Mesendoderm (in vitro differentiated cells): ENCODE results near the gene NREP.

Experiments used
- DNase-seq: peaks from one replicate; pipeline ENCODE4 v3.0.0; 2013
- H2AK5ac ChIP-seq: 2 replicates; pipeline ENCODE4 v1.6.1; 2013; ENCODE audit warnings: low read length, inconsistent platforms
- H2BK120ac ChIP-seq: 2 replicates; pipeline ENCODE4 v1.6.1; 2013; ENCODE audit warnings: low read depth, mild to moderate bottlenecking, low read length, moderate library complexity, mixed read lengths
- H2BK15ac ChIP-seq: replicated peaks from 2 replicates; pipeline ENCODE4 v1.6.1; 2013; ENCODE audit warnings: low read depth, mild to moderate bottlenecking, moderate library complexity
- H2BK5ac ChIP-seq: 2 replicates; pipeline ENCODE4 v1.6.1; 2013; ENCODE audit warnings: low read length, inconsistent platforms
- H3K18ac ChIP-seq: 2 replicates; pipeline ENCODE4 v1.6.1; 2013; ENCODE audit warnings: mild to moderate bottlenecking, low read length, mixed read lengths
- H3K23ac ChIP-seq: one replicate; pipeline ENCODE4 v1.6.1; 2013; ENCODE audit warnings: low read length
- H3K27ac ChIP-seq: 2 replicates; pipeline ENCODE4 v1.5.1; 2013; ENCODE audit warnings: low read depth, mild to moderate bottlenecking, inconsistent platforms, low read length, moderate library complexity
- H3K27me3 ChIP-seq: 2 replicates; pipeline ENCODE4 v1.6.1; 2013; ENCODE audit warnings: low read length, control low read depth, mild to moderate bottlenecking, inconsistent platforms; ENCODE audit not compliant: insufficient read depth, poor library complexity
- H3K36me3 ChIP-seq: 2 replicates; pipeline ENCODE4 v1.6.1; 2013; ENCODE audit warnings: low read length, inconsistent platforms; ENCODE audit not compliant: control insufficient read depth, insufficient read depth
- H3K4ac ChIP-seq: one replicate; pipeline ENCODE4 v1.6.1; 2013; ENCODE audit warnings: low read depth, mild to moderate bottlenecking, low read length, moderate library complexity
- H3K4me1 ChIP-seq: 2 replicates; pipeline ENCODE4 v1.6.1; 2013; ENCODE audit warnings: low read depth, low read length, inconsistent platforms; ENCODE audit not compliant: control insufficient read depth
- H3K4me2 ChIP-seq: 2 replicates; pipeline ENCODE4 v1.6.1; 2013; ENCODE audit warnings: low read length
- H3K4me3 ChIP-seq: 2 replicates; pipeline ENCODE4 v1.5.1; 2013; ENCODE audit warnings: mild to moderate bottlenecking, low read length
- H3K56ac ChIP-seq: one replicate; pipeline ENCODE4 v1.6.1; 2013; ENCODE audit warnings: low read length
- H3K79me1 ChIP-seq: 2 replicates; pipeline ENCODE4 v1.6.1; 2013; ENCODE audit warnings: low read length, inconsistent platforms
- H3K79me2 ChIP-seq: 2 replicates; pipeline ENCODE4 v1.6.1; 2013; ENCODE audit warnings: mild to moderate bottlenecking, low read length; ENCODE audit not compliant: control insufficient read depth, insufficient read depth
- H3K9ac ChIP-seq: 2 replicates; pipeline ENCODE4 v1.6.1; 2013; ENCODE audit warnings: low read length, inconsistent platforms
- H4K5ac ChIP-seq: one replicate; pipeline ENCODE4 v1.6.1; 2013; ENCODE audit warnings: low read length
- H4K8ac ChIP-seq: one replicate; pipeline ENCODE4 v1.6.1; 2013; ENCODE audit warnings: low read depth, mild to moderate bottlenecking, control low read depth, low read length, moderate library complexity
- WGBS: extraction: QIAGEN DNeasy Blood & Tissue Kit; methylation state at CpG from one replicate; pipeline ENCODE4 v1.1.7; 2013; ENCODE audit warnings: low lambda C conversion rate, missing lambda C conversion rate; ENCODE audit not compliant: insufficient coverage; ENCODE audit errors: extremely low coverage; 5-methylcytosine and 5-hydroxymethylcytosine counted together

The NREP gene

GRCh38 chr5:111730659-111731382, 26.2 kb downstream of the NREP start:
- no CpG with 5 or more reads among the region's 8 CpGs for WGBS

DNA sequence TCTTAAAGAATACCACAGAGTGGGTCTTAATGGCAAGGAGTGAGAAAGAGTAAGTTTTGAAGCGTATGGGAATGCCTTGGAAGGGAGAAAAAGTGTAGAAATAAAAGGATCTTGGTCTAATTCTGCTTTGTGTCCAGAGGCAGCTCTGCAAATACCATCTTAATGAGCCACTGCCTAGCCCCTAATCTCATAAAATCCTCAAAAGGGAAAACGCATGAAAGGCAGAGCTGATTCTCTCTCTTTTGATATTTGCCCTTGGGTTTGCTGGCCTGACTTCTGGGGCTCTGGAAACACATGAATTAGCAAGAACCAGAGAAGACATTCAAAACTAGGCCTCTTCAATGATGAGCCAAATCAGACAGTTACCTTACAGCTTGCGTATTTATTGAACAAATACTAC, 28.1 kb downstream of the NREP start:
- Histone ChIP-seq H3K27ac (no peak overlapping the region), H3K36me3 (peaks cover 3% of the 10 kb centered on the region), H3K18ac (no peak overlapping the region), H3K4me1 (no peaks in the 10 kb centered on the region), H3K9ac (no peak overlapping the region), H3K4ac (no peak overlapping the region), H3K79me1 (no peaks in the 10 kb centered on the region), H3K23ac (no peak overlapping the region), H3K79me2 (no peaks in the 10 kb centered on the region), H4K5ac (no peak overlapping the region), H2BK15ac (no peak overlapping the region), H2AK5ac (no peak overlapping the region), H3K4me3 (no peak overlapping the region), H3K4me2 (no peak overlapping the region), H3K56ac (no peak overlapping the region), H3K27me3 (no peaks in the 10 kb centered on the region), H2BK5ac (no peak overlapping the region), H4K8ac (no peak overlapping the region), H2BK120ac (no peak overlapping the region)
- no peak for DNase-seq
- WGBS: no CpG with 5 or more reads among the region's 3 CpGs

More at GRCh38 chr5:111730659-111731382, 26.2 kb downstream of the NREP start:
- Histone ChIP-seq H2BK15ac (no peak overlapping the region), H3K27me3 (no peaks in the 10 kb centered on the region), H3K4me1 (no peaks in the 10 kb centered on the region), H2BK120ac (no peak overlapping the region), H3K56ac (no peak overlapping the region), H3K4me2 (no peak overlapping the region), H3K9ac (no peak overlapping the region), H2AK5ac (no peak overlapping the region), H4K8ac (no peak overlapping the region), H2BK5ac (no peak overlapping the region), H3K23ac (no peak overlapping the region), H3K4ac (no peak overlapping the region), H3K4me3 (no peak overlapping the region), H4K5ac (no peak overlapping the region), H3K79me2 (no peaks in the 10 kb centered on the region), H3K36me3 (peaks cover 3% of the 10 kb centered on the region), H3K27ac (no peak overlapping the region), H3K79me1 (no peaks in the 10 kb centered on the region), H3K18ac (no peak overlapping the region)
- DNase-seq: no peak

DNA sequence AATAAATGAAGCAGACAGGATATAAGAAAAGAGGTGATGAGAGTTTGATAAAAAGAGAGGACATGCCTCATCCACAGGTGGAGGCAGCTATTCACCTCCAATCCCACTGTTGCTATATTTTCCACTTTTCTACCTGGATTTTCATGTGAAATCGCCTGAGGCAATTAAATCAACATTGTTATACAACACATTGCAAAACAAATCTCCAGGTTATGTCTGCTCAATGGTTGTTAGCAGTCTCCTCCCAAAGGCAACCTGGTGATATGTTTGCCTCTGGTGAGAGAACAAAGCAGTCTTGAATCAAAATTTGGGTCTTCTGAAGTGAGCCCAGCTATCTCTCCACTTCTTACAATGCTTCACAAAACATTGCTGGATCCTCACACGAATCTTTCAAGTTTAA, 30.0 kb downstream of the NREP start:
- no CpG with 5 or more reads among the region's 2 CpGs for WGBS
- peaks cover 3% of the 10 kb centered on the region for H3K36me3 ChIP-seq

GRCh38 chr5:111722140-111722539, 34.9 kb downstream of the NREP start:
- Histone ChIP-seq H3K27ac (no peak overlapping the region), H3K4me2 (no peak overlapping the region), H3K27me3 (no peaks in the 10 kb centered on the region), H3K23ac (no peak overlapping the region), H4K5ac (no peak overlapping the region), H3K9ac (no peak overlapping the region), H3K18ac (no peak overlapping the region), H4K8ac (no peak overlapping the region), H3K4ac (no peak overlapping the region), H2BK15ac (no peak overlapping the region), H2AK5ac (no peak overlapping the region), H2BK120ac (no peak overlapping the region), H3K36me3 (no peaks in the 10 kb centered on the region), H3K79me1 (no peaks in the 10 kb centered on the region), H3K4me3 (no peak overlapping the region), H3K56ac (no peak overlapping the region), H3K79me2 (no peaks in the 10 kb centered on the region), H3K4me1 (no peaks in the 10 kb centered on the region), H2BK5ac (no peak overlapping the region)
- no peak for DNase-seq
- WGBS: no CpG with 5 or more reads among the region's 2 CpGs

More for the DNA sequence above, 30.0 kb downstream of the NREP start:
- H2AK5ac ChIP-seq: no peak overlapping the region
- H2BK120ac ChIP-seq: no peak overlapping the region
- no peaks in the 10 kb centered on the region for H3K79me1 ChIP-seq
- no peak overlapping the region for H3K23ac ChIP-seq
- H3K27me3 ChIP-seq: no peaks in the 10 kb centered on the region
- no peak overlapping the region for H3K4me3 ChIP-seq
- H4K5ac ChIP-seq: no peak overlapping the region
- H3K4me2 ChIP-seq: no peak overlapping the region
- H3K9ac ChIP-seq: no peak overlapping the region
- H3K4me1 ChIP-seq: no peaks in the 10 kb centered on the region
- no peak overlapping the region for H3K18ac ChIP-seq
- no peak overlapping the region for H3K4ac ChIP-seq
- H3K56ac ChIP-seq: no peak overlapping the region
- H3K79me2 ChIP-seq: no peaks in the 10 kb centered on the region
- no peak overlapping the region for H3K27ac ChIP-seq
- DNase-seq: no peak
- no peak overlapping the region for H2BK5ac ChIP-seq
- no peak overlapping the region for H4K8ac ChIP-seq
- H2BK15ac ChIP-seq: no peak overlapping the region

DNA sequence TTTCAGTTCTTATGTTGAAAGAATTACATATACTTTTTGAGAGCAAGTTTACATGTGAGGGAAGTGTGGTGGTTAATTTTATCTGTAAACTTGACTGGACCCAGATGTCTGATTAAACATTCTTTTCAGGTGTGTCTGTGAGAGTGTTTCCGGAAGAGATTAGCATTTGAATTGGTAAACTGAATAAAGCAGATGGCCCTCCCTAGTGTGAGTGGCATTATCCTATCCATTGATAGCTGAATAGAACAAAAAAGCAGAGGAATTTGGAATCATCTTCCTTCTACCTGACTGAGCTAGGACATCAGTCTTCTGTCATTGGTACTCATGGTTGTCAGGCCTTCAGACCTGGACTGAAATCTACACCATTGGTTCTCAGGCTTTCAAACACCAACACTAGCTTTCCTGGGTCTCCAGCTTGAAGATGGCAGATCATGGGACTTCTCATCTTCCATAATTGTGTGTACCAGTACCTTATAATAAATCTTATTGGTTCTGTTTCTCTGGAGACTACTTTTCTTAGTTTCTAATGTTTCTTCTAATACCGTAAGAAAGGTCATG, 36.6 kb downstream of the NREP start:
- WGBS: no CpG with 5 or more reads among the region's 2 CpGs
- no peak overlapping the region for H3K27ac ChIP-seq
- H4K5ac ChIP-seq: no peak overlapping the region
- H3K4ac ChIP-seq: no peak overlapping the region
- H3K27me3 ChIP-seq: no peaks in the 10 kb centered on the region
- H2BK15ac ChIP-seq: no peak overlapping the region
- H3K79me1 ChIP-seq: no peaks in the 10 kb centered on the region
- no peak overlapping the region for H3K23ac ChIP-seq
- no peak overlapping the region for H3K9ac ChIP-seq
- no peak overlapping the region for H2BK120ac ChIP-seq
- H4K8ac ChIP-seq: no peak overlapping the region
- H3K4me3 ChIP-seq: no peak overlapping the region
- no peak for DNase-seq
- H3K4me1 ChIP-seq: no peaks in the 10 kb centered on the region
- H3K79me2 ChIP-seq: no peaks in the 10 kb centered on the region
- no peaks in the 10 kb centered on the region for H3K36me3 ChIP-seq
- no peak overlapping the region for H2AK5ac ChIP-seq
- no peak overlapping the region for H3K18ac ChIP-seq
- H3K4me2 ChIP-seq: no peak overlapping the region
- H2BK5ac ChIP-seq: no peak overlapping the region
- no peak overlapping the region for H3K56ac ChIP-seq

- Histone ChIP-seq H3K79me2 (no peaks in the 10 kb centered on the region), H3K4me1 (no peaks in the 10 kb centered on the region), H3K36me3 (no peaks in the 10 kb centered on the region), H3K27ac (no peak overlapping the region), H4K5ac (no peak overlapping the region), H3K4ac (no peak overlapping the region), H3K79me1 (no peaks in the 10 kb centered on the region), H3K18ac (no peak overlapping the region), H2BK5ac (no peak overlapping the region), H3K27me3 (no peaks in the 10 kb centered on the region), H2AK5ac (no peak overlapping the region), H2BK15ac (no peak overlapping the region), H3K9ac (no peak overlapping the region), H3K56ac (no peak overlapping the region), H3K23ac (no peak overlapping the region), H2BK120ac (no peak overlapping the region), H3K4me3 (no peak overlapping the region), H4K8ac (no peak overlapping the region), H3K4me2 (no peak overlapping the region)
- DNase-seq: no peak
These were observed 37.2 kb downstream of the NREP start for GRCh38 chr5:111719773-111720172.
